Measurements from ENCODE around the gene GLG1.
"Not testable (repeated sequence)": the region's sequence is repeated elsewhere in the genome, so short reads cannot be mapped to it uniquely, and the experiment has no call there.

Gene GLG1

DNA sequence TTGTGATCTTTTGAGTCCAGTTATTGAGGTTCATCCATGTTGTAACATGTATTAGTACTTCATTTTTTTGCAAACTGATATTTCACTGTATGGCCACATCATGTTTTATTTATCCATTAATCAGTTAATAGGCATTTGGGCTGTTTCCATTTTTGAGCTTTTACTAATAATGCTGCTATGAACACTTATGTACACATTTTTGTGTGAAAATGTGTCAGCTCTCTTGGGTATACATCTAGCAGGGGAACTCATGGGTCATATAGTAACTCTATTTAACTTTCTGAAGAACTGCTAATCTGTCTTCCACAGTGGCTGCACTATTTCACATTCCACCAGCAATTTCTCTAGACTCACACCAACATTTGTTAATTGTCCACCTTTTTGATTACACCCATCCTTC is 82.0 kb downstream of the GLG1 start:
- no peak for DNase-seq

DNA sequence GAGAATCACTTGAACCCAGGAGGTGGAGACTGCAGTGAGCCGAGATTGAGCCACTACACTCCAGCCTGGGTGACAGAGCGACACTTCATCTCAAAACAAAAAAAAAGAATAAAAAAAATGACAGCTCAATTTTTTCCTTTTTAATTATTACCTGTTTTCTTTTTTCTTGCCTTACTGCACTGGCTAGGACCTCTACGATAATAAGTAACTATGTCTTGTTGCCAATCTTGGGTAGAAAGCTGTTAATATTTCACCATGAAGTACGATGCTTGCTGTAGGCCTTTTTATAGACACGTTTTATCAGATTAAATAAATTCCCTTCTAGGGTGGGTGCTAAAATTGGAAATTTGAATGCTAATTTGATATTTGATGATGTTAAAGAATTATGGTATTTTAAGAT is 82.8 kb downstream of the GLG1 start:
- DNase-seq: no peak

DNA sequence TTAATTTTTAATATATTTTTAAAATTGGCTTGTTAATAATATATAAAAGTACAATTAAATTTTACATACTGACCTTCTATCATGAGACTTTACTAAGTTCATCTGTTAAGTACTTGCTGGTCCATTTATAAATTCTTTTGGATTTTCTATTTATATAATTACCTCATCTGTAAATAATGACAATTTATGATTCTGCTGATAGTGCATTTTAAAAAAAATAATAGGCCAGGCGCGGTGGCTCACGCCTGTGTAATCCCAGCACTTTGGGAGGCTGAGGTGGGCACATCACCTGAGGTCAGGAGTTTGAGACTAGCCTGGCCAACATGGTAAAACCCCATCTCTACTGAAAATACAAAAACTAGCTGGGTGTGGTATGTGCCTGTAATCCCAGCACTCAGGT is 83.2 kb downstream of the GLG1 start:
- DNase-seq: not testable (repeated sequence)

DNA sequence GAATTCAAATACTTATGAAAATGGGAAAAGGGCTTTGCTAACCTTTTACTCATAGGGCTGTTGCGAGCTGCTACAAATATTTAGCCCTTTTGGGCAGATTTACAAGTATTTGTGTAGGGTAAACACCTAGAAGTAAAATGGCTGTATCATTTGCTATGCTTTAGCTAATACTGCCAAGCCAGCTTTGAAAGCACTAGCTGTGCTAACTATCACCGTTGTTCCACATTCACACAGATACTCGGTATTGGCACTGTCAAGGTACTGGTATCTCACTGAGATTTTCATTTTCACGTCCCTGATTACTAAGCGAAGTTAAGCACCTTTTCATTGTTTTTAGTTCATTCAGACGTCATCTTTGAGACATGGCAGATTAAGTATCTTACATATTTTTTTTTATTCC is 84.8 kb downstream of the GLG1 start:
- no peak for DNase-seq

DNA sequence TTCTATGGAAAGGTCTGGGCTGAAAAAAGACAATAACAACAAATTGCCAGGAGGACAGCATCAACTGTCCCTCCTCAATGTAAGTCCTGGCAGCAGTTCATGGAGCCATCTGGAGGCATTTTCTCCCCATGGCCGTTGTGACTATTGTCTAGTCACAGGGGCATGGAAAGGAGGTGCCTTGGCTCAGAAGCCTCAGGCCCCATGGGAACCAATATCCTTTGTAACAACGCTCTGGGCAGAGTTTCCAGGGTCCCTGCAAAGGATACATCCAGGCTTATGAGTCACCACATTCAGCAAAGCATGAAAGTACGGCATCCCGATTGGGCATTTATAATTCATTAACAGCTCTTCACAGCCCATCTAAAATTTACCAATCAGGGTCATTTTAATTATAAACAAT is 85.2 kb downstream of the GLG1 start:
- no peak for DNase-seq

DNA sequence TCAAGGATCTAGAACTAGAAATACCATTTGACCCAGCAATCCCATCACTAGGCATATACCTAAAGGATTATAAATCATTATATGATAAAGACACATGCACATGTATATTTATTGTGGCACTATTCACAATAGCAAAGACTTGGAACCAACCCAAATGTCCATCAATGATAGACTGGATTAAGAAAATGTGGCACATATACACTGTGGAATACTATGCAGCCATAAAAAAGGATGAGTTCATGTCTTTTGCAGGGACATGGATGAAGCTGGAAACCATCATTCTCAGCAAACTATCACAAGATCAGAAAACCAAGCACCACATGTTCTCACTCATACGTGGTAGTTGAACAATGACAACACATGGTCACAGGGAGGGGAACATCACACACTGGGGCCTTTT is 88.0 kb downstream of the GLG1 start:
- not testable (repeated sequence) for DNase-seq

DNA sequence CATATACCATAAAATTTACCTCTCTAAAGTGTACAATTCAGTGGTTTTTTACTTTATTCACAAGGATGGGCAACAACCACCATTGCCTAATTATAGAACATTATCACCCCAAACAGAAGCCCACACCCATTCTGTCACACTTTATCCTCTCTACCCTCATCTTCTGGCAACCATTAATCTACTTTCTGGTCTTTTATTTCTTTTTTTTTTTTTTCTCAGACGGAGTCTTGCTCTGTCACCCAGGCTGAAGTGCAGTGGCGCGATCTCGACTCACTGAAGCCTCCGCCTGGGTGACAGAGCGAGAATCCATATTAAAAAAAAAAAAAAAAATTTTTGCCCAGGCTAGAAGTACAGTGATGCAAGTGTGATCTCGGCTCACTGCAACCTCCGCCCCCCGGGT is 95.0 kb downstream of the GLG1 start:
- DNase-seq: no peak

DNA sequence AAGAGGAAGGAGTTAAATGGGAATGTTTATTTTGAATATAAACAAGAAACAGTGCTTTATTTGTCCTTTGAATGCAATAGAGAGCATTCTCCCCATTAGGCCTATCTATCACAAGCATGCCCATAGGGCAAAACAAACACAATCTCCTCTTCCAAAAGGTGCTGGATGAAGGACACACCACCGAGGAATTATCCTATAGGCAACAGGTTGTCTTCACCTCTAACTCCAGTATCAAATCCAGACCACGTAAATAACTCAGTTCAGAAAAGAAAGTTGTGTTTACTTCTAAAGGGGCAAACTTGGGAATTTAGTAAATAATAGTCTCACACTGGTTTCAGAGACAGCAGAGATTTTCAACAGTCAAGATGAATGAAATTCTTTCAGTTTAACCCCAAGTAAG is 101.9 kb downstream of the GLG1 start:
- no peak for DNase-seq

DNA sequence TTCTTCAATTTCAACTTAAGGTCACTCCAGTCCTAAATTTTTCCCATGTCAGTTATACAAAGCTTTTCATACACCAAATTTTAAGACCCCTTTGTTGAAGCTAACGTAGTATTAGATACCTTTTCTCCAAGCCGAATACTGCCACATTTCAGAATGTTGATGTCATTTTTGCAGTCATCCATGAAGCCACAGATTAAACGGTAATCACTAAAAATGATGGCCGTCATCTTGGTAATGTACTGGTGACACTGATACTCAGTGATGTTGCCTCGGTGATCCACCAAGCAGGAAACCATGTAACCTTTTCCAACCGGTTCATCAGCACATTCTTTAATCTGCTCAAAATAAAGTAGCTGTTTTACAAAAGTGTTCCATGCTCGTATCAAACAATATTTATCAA is 103.5 kb downstream of the GLG1 start:
- no peak for DNase-seq

DNA sequence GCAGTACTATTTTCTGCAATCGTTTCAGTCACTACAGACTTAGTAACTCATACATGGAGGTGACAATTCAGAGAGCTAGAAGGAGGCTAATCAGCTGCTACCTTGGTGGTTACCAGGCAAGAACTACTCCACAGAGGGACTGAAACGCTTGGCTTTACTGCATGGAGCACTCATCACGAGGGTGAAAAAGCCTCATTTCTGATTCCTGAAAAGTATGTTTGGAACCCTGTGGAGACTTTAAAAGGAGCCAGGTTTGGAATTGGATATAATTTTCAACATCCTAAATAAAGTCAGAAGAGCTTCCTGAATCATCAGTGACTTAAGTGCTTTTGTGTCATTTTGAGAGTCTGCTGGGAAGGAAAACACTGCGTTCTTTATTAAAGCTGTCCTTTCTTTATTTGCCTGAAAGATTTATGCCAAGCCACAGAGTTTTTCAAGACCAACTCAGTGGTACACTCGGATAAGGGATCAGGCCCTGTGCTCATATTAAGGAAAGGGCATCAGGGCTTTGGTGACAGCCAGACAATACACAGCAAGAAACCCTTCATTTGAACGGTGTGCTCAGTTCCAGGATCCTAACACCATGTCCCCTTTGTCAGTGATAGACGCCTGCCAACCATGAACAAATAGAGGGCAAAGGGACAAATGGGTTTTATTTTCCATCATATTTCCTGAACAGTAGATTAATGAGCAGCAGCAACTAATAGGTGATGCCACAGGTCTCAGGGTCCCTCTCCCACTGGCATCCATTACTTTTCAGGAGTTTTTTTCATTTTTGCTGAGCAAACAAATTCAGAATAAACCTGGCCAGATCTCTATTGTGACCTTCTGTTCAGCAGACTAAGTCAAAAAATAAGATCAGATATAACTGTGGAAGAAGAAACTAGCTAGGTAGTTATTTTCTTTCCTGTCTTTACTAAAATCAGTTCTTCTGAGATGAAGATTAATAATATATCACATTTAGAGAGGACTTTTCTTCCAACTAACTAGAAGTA is 105.1 kb downstream of the GLG1 start:
- no peak for DNase-seq

DNA sequence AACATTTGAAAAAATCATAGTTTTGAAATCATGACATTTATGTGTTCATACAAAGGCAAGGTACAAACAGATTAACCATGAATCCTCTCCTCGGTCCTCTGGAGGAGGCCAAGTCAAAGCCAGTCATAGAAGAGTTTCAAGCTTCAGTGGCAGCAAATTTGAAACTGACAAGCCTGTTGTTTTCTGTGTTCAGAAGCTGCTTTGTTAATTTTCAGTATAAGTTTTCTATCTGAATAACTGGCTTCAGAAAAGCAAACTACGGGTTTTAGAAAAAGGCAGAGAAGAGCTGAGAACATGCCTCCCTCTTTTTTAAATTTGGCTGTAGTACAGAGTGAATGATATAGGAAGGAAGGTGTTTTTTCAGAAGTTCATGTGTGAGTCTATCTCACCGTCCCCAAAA is 106.0 kb downstream of the GLG1 start:
- DNase-seq: no peak

DNA sequence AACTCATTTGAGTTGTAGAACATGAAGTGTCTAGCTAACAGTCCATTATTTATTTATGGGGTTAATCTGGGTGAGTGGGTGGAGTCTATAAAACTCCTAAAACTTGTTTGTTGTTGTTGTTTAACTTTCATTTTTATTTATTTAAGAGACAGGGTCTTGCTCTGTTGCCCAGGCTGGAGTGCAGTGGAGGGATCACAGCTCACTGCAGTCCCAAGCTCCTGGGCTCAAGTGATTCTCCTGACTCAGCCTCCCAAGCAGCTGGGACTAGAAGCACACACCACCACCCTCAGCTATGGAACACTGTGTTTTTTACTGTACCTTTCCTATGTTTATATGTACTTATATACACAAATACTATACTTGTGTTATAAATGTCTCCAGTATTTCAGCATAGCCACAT is 107.8 kb downstream of the GLG1 start:
- no peak for DNase-seq

DNA sequence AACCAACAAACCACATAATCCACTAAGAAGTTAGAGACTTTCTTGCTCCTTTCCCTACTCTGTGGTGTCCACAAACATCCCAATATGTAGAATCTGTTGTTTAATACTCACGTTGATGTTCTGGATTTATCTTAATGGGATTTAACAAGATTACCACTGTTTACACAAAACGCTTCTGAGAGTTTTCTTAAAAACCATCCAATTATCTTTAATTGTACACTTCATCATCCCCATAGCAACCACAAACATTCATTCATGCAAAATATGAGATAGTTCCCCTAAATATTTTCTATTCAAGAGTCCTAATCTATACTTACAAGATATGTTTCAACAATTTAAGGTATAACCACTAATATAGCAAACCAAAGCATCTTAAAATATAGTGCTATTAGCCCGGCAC is 109.2 kb downstream of the GLG1 start:
- no peak for DNase-seq

DNA sequence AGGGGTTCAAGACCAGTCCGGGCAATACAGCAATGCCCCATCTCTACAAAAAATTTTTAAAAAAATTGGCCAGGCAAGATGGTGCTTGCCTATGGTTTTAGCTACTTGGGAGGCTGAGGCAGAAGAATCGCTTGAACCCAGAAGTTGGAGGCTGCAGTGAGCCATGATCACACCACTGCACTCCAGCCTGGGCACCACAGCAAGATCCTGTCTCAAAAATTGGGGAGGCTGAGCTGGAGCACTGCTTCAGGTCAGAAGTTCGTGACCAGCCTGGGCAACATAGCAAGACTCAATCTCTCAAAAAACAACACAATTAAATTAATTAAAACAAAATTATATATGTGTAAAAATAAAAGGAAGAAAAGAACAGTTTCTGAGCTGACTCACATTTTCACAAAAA is 110.9 kb downstream of the GLG1 start:
- DNase-seq: no peak

DNA sequence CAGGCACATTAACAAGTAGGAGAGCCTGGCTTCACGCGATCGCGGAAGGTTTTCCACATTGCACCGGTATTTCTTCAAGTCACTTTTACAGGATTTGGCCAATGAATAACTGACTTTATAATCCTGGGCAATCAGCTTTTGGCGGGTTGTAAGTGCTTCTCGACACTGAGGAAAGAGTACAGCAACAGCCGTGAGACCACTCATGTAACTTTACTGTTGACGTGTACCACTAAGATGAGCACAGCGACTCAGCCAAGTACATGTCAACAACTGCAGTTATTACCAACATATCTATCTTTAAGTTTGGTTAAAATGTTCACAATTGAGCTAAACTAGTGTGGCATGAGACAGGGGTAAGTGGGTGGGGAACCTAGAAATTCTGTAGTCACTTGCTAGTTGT is 113.9 kb downstream of the GLG1 start:
- no peak for DNase-seq

DNA sequence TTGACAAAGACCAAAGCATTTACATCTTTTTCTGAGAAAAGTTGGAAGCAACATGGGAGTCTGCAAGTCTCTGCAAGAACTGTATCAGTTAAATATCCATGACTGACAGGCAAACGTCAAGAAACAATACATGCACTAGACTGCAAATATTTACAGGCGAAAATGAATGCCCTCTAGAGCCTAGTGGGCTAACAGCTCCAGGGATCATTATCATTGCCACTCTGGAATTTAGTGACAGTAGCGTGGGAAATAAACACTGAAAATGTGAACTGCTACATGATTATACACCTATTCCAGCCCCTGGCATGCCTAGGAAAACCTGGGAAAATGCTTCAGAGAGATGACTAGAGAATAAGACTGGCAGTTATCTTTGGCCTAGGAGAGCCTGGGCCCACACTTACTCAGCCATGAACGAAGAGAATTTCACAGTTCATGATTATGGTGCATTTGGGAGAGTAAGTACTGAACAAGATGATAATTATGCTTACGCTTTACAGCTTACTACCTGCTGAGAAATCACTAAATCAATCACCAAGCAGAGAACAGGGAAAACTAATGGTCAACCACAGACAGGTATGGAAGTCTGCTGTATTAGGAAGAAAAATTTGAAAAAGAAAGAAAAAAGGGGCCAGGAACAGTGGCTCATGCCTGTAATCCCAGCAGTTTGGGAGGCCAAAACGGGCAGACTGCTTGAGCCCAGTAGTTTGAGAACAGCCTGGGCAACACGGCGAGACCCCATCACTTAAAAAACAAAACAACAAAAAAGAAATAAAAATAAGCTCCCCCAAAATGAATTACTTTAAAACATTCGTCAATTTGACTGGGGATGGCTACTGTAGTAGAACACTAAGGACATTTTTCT is 119.0 kb downstream of the GLG1 start:
- DNase-seq: no peak

DNA sequence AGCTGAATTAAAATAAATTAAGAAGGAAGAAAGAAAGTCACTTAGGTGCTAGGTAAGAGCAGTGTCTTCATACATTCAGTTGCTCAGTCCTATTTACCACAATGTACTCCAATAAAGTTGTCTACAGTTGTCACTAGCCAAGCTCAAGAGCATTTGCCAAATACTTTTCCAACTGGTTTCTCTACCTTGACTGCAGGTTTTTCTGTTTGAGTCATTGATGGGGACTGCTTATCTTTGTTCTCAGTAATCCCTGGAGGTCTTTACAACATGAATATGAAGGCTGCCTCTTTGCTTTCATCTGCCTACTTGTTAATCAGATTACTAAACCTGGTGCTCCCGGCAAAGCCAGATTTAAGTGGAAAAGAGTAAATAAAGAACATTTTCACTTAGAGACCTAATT is 121.0 kb downstream of the GLG1 start:
- DNase-seq: no peak

DNA sequence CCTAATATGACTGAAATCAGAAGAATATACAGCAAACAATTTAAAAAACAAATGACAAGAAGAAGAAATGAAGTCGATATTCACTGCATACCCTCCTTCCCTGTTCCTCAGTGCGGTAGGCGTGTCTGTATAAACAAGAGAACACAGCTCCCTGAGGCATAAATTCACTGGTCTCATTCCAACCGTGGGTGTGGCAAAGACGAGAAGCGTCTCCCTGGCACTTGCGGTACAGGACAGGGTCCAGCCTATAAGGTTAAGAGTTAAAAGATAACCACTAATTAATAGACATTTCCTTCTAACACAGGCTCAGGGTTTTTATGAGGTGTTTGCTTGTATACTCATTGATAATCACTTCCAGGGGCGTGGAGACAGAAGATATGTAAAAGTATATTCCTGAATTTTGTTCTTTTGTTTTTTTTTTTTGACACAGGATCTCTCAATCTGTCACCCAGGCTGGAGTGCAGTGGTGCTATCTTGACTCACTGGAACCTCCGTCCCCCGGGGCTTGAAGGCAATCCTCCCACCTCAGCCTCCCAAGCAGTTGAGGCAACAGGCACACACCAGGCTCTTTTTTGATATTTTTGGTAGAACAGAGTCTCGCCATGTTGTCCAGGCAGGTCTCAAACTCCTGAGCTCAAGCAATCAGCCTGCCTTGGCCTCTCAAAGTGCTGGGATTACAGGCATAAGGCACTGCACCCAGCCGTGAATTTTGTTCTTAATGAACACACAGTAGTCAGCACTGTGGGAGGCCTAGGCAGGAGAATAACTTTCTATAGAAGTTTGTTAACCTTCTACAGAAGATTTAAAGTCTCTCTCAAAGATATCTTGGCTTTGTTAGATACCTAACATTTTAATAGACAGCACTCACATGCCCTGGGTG is 126.5 kb downstream of the GLG1 start:
- no peak for DNase-seq

DNA sequence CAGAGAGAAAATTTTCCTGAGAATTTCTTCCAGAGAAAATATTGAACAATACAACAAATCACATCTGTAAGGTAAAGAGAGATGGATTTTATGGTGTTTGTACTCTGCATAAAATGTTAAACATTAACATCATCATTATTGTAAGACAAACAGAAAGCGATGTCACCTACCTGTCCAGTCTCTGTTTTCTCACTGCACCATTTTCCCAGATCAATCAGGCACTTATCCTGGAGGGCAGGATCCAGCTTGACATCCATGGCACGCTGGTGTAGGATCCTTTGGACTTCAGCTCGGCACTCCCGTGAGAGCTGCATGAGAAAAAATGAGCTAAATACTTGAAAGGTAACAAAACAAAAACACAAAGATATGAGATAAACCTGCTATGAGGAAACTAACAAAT is 129.7 kb downstream of the GLG1 start:
- no peak for DNase-seq

DNA sequence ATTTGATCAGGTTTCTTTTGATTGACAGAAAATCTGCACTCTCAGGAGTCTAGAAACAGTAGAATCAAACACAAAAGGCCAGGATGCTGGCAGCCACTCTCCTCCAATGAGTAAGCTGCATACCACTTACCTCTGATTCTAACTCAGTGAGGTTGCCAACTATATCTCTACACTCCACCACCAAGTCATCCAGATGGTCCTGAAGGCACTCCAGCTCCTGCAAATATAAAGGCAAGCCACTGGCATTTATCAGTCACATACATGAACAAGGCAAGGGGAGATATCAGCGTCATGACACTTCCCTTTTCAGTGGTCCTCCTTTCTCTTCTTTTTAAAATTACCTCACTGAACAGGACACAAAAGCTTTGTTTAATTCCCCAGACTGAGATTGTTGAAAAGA is 132.5 kb downstream of the GLG1 start:
- DNase-seq: no peak

DNA sequence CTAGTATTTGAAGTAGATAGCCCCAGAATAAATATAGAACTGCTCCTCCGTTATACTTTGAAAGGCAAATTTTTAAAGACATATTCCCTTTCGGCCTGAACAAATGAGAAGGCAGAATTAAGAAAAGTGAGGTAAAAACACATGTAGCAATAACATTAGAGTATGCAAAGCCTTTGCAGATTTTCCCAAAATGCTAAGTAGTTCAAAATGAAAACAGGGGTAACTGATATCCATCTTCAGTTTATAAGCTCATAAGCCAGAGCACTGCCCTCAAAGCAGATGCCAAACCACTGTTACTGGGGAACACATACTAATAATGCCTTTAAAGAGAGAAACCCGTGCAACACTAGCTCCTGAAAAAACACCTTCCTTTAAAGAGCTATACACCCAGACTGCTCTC is 134.4 kb downstream of the GLG1 start:
- no peak for DNase-seq

DNA sequence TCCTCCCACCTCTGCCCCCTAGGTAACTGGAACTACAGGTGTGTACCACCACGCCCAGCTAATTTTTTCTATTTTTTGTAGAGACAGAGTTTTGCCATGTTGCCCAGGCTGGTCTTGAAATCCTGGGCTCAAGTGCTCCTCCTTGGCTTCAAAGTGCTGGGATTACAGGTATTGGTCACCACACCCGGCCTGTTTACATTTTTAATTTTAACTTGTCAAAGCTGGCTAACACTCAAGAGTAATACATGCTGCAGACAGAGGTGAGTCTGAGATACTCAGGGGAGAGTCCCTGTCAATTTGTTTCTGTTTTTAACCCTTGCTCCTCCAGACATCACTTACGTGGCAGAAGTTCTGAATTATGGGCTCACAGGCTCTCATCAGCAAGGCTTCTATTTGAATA is 134.9 kb downstream of the GLG1 start:
- DNase-seq: no peak

DNA sequence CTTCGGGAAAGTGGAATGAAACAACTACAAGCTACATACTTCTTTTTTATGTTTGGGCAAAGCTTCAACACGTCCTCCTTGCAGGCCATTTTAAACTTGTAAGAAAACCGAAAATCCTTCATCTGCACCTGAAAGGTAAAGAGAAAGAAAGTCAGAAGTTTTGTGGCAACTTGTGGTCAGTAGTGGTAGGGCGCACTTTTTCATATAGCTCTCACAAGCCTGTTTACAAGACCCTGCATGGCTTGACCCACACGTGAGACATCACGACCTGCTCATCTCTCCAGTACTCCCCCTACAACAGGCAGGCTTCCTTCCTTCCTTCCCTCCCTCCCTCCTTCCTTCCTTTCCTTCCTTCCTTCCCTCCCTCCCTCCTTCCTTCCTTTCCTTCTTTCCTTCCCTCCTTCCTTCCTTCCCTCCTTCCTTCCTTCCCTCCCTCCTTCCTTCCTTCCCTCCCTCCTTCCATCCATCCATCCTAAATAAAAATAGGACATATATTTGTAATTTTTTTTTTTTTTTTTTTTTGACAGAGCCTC is 136.9 kb downstream of the GLG1 start:
- no peak for DNase-seq
